HG02870 (cell line): ENCODE results near the gene CD24.
"Not testable (repeated sequence)": the region's sequence is repeated elsewhere in the genome, so short reads cannot be mapped to it uniquely, and the experiment has no call there.

Experiments
- ATAC-seq: cut with Tn5 transposase; IDR thresholded peaks from one replicate; pipeline ENCODE4 v1.9.1; 2021; ENCODE audit warnings: mild to moderate bottlenecking, moderate library complexity; ENCODE audit not compliant: unreplicated experiment

The CD24 gene

GRCh38 chr6:106970769-106971168 lies 3.8 kb downstream of the CD24 start:
- not testable (repeated sequence) for ATAC-seq

GRCh38 chr6:106967936-106968555 lies 6.5 kb downstream of the CD24 start:
- ATAC-seq: no peak

GRCh38 chr6:106966671-106967640 lies 7.6 kb downstream of the CD24 start:
- no peak for ATAC-seq

- no peak for ATAC-seq
Observed at GRCh38 chr6:106966229-106966628, 8.3 kb downstream of the CD24 start.

- no peak for ATAC-seq
Observed at GRCh38 chr6:106964954-106965353, 9.6 kb downstream of the CD24 start.

- no peak for ATAC-seq
Observed at GRCh38 chr6:106964099-106964498, 10.4 kb downstream of the CD24 start.

- no peak for ATAC-seq
Observed at GRCh38 chr6:106963544-106963943, 11.0 kb downstream of the CD24 start.

GRCh38 chr6:106961801-106962200 lies 12.7 kb downstream of the CD24 start:
- no peak for ATAC-seq

- ATAC-seq: no peak
Observed at GRCh38 chr6:106961136-106961535, 13.4 kb downstream of the CD24 start.

GRCh38 chr6:106959985-106960384 lies 14.5 kb downstream of the CD24 start:
- no peak for ATAC-seq

GRCh38 chr6:106939848-106940247 lies 34.7 kb downstream of the CD24 start:
- ATAC-seq: no peak

GRCh38 chr6:106939208-106939607 lies 35.3 kb downstream of the CD24 start:
- no peak for ATAC-seq

- no peak for ATAC-seq
Observed at GRCh38 chr6:106927531-106928398, 46.8 kb downstream of the CD24 start.

GRCh38 chr6:106925948-106926347 lies 48.6 kb downstream of the CD24 start:
- ATAC-seq: no peak

GRCh38 chr6:106924694-106925523 lies 49.6 kb downstream of the CD24 start:
- no peak for ATAC-seq

- no peak for ATAC-seq
Observed at GRCh38 chr6:106922626-106923025, 51.9 kb downstream of the CD24 start.
